ENCODE results near the gene IRF3. TPM values are rescaled to one million over a fixed set of nuclear protein-coding genes. Genes with fewer than 3 reads are reported as not detected.

The IRF3 gene
- 92.5 and 102 TPM in 2 replicates for polyA plus RNA-seq (2013)

- H3K18ac ChIP-seq (ENCODE audit: low read length), result peak within 1 kb of the TSS; percentile 97
- H3K9ac ChIP-seq (ENCODE audit: low read length), result peak within 1 kb of the TSS; percentile 86
- no peak within 1 kb of the TSS for H2BK12ac ChIP-seq (ENCODE audit: low read length)
- H3K27ac ChIP-seq (ENCODE audit: low read depth, low read length), result peak within 1 kb of the TSS; percentile 78
- H3K4me2 ChIP-seq (ENCODE audit: low read length), result peak within 1 kb of the TSS; percentile 99
- H3K23ac ChIP-seq (ENCODE audit: low read length), result no peak within 1 kb of the TSS
- peak within 1 kb of the TSS; percentile 76 for H3K14ac ChIP-seq (ENCODE audit: low read length)
- peak within 1 kb of the TSS; percentile 86 for H3K4me3 ChIP-seq (ENCODE audit: low read depth, low read length)
- peak within 1 kb of the TSS; percentile 93 for H4K8ac ChIP-seq (ENCODE audit: low read depth, low read length)
- H3K79me1 ChIP-seq (ENCODE audit: low read length), result peaks cover 12% of the 10 kb centered on the region
- H3K4ac ChIP-seq (ENCODE audit: low read depth, low read length), result peak within 1 kb of the TSS; percentile 53
- H2BK120ac ChIP-seq (ENCODE audit: insufficient read depth, low read length, poor library complexity), result peak within 1 kb of the TSS; percentile 70
- DNase-seq, result peak; percentile 97 to 100
- H3K9me3 ChIP-seq (ENCODE audit: insufficient read depth, low read depth, low read length), result no peaks in the 10 kb centered on the region
- peaks cover 7 to 9% of the 10 kb centered on the region in 2 experiments for H3K4me1 ChIP-seq (ENCODE audit: control insufficient read depth in 1 of 2, insufficient read depth in 2 of 2, low read length in 2 of 2)
- H2BK5ac ChIP-seq (ENCODE audit: low read depth, low read length, poor library complexity), result peak within 1 kb of the TSS; percentile 71
- H2AK5ac ChIP-seq (ENCODE audit: low read length), result peak within 1 kb of the TSS; percentile 96
- peak within 1 kb of the TSS; percentile 95 for H4K12ac ChIP-seq (ENCODE audit: low read depth, low read length)
- peaks cover 42 to 44% of the 10 kb centered on the region in 2 experiments for H3K36me3 ChIP-seq (ENCODE audit: control insufficient read depth in 1 of 2, insufficient read depth in 2 of 2, low read length in 2 of 2)
- H3K79me2 ChIP-seq (ENCODE audit: control insufficient read depth, insufficient read depth, low read length, poor library complexity), result peaks cover 19% of the 10 kb centered on the region
- H4K91ac ChIP-seq (ENCODE audit: low read depth, low read length), result peak within 1 kb of the TSS; percentile 93
- WGBS (ENCODE audit: extremely low coverage, insufficient coverage, insufficient read length), result no CpG with 5 or more reads among the region's 50 CpGs
- no peaks in the 10 kb centered on the region for H3K27me3 ChIP-seq (ENCODE audit: insufficient read depth, low read length)
- peak within 1 kb of the TSS; percentile 91 for H2AFZ ChIP-seq (ENCODE audit: insufficient read depth, low read length, poor library complexity)
Observed at GRCh38 chr19:49665351-49666119, at the start of gene IRF3, which contains the start of gene BCL2L12. Gene IRF3, minus strand, starts transcription at chr19:49665857. Its CDS starts 1,019 bp downstream, at chr19:49664838. Gene BCL2L12, plus strand, starts transcription at chr19:49665933. Its CDS starts 760 bp downstream, at chr19:49666693.

- no peak overlapping the region for H2BK12ac ChIP-seq (ENCODE audit: low read length)
Observed at GRCh38 chr19:49713236-49713845, 47.7 kb upstream of the IRF3 start.

GRCh38 chr19:49712397-49712859, 46.8 kb upstream of the IRF3 start:
- no peak overlapping the region for H3K4me2 ChIP-seq (ENCODE audit: low read length)
- WGBS (ENCODE audit: extremely low coverage, insufficient coverage, insufficient read length), result 100% methylated on average over 1 of the region's 20 CpGs

More at GRCh38 chr19:49713236-49713845, 47.7 kb upstream of the IRF3 start:
- Histone ChIP-seq H2AFZ (ENCODE audit: insufficient read depth, low read length, poor library complexity) (no peak overlapping the region), H4K91ac (ENCODE audit: low read depth, low read length) (no peak overlapping the region), H3K9ac (ENCODE audit: low read length) (no peak overlapping the region), H3K4ac (ENCODE audit: low read depth, low read length) (no peak overlapping the region), H3K14ac (ENCODE audit: low read length) (no peak overlapping the region), H3K9me3 (ENCODE audit: insufficient read depth, low read depth, low read length) (no peaks in the 10 kb centered on the region), H3K4me2 (ENCODE audit: low read length) (no peak overlapping the region), H3K4me3 (ENCODE audit: low read depth, low read length) (no peak overlapping the region), H3K18ac (ENCODE audit: low read length) (no peak overlapping the region), H3K79me1 (ENCODE audit: low read length) (no peaks in the 10 kb centered on the region), H3K36me3 (ENCODE audit: control insufficient read depth in 1 of 2, insufficient read depth in 2 of 2, low read length in 2 of 2) (no peaks in the 10 kb centered on the region), H2BK120ac (ENCODE audit: insufficient read depth, low read length, poor library complexity) (no peak overlapping the region), H3K79me2 (ENCODE audit: control insufficient read depth, insufficient read depth, low read length, poor library complexity) (no peaks in the 10 kb centered on the region), H2BK5ac (ENCODE audit: low read depth, low read length, poor library complexity) (no peak overlapping the region), H3K4me1 (ENCODE audit: control insufficient read depth in 1 of 2, insufficient read depth in 2 of 2, low read length in 2 of 2) (peaks cover 6 to 7% of the 10 kb centered on the region in 2 experiments), H4K12ac (ENCODE audit: low read depth, low read length) (no peak overlapping the region), H2AK5ac (ENCODE audit: low read length) (no peak overlapping the region), H3K23ac (ENCODE audit: low read length) (no peak overlapping the region), H3K27me3 (ENCODE audit: insufficient read depth, low read length) (no peaks in the 10 kb centered on the region), H4K8ac (ENCODE audit: low read depth, low read length) (no peak overlapping the region), H3K27ac (ENCODE audit: low read depth, low read length) (no peak overlapping the region)
- WGBS (ENCODE audit: extremely low coverage, insufficient coverage, insufficient read length), result no CpG with 5 or more reads among the region's 8 CpGs
- DNase-seq, result peak; percentile 54 to 75

GRCh38 chr19:49710372-49710951, 44.8 kb upstream of the IRF3 start:
- H3K27me3 ChIP-seq (ENCODE audit: insufficient read depth, low read length), result no peaks in the 10 kb centered on the region
- H3K4me2 ChIP-seq (ENCODE audit: low read length), result no peak overlapping the region
- no peaks in the 10 kb centered on the region for H3K9me3 ChIP-seq (ENCODE audit: insufficient read depth, low read depth, low read length)
- no CpG with 5 or more reads among the region's 20 CpGs for WGBS (ENCODE audit: extremely low coverage, insufficient coverage, insufficient read length)
- H3K36me3 ChIP-seq (ENCODE audit: control insufficient read depth in 1 of 2, insufficient read depth in 2 of 2, low read length in 2 of 2), result no peaks in the 10 kb centered on the region
- H2AFZ ChIP-seq (ENCODE audit: insufficient read depth, low read length, poor library complexity), result no peak overlapping the region
- no peak overlapping the region for H4K91ac ChIP-seq (ENCODE audit: low read depth, low read length)
- H4K8ac ChIP-seq (ENCODE audit: low read depth, low read length), result no peak overlapping the region
- no peak overlapping the region for H2BK5ac ChIP-seq (ENCODE audit: low read depth, low read length, poor library complexity)
- H4K12ac ChIP-seq (ENCODE audit: low read depth, low read length), result no peak overlapping the region
- no peak overlapping the region for H3K14ac ChIP-seq (ENCODE audit: low read length)
- no peak overlapping the region for H2BK120ac ChIP-seq (ENCODE audit: insufficient read depth, low read length, poor library complexity)
- no peaks in the 10 kb centered on the region for H3K79me1 ChIP-seq (ENCODE audit: low read length)
- H3K79me2 ChIP-seq (ENCODE audit: control insufficient read depth, insufficient read depth, low read length, poor library complexity), result no peaks in the 10 kb centered on the region
- H2BK12ac ChIP-seq (ENCODE audit: low read length), result no peak overlapping the region
- H3K23ac ChIP-seq (ENCODE audit: low read length), result no peak overlapping the region
- no peak overlapping the region for H2AK5ac ChIP-seq (ENCODE audit: low read length)
- DNase-seq, result no peak
- no peak overlapping the region for H3K4ac ChIP-seq (ENCODE audit: low read depth, low read length)
- H3K4me3 ChIP-seq (ENCODE audit: low read depth, low read length), result no peak overlapping the region
- H3K27ac ChIP-seq (ENCODE audit: low read depth, low read length), result no peak overlapping the region
- H3K9ac ChIP-seq (ENCODE audit: low read length), result no peak overlapping the region
- H3K18ac ChIP-seq (ENCODE audit: low read length), result no peak overlapping the region
- peaks cover 6 to 7% of the 10 kb centered on the region in 2 experiments for H3K4me1 ChIP-seq (ENCODE audit: control insufficient read depth in 1 of 2, insufficient read depth in 2 of 2, low read length in 2 of 2)

More at GRCh38 chr19:49712397-49712859, 46.8 kb upstream of the IRF3 start:
- no peak overlapping the region for H3K27ac ChIP-seq (ENCODE audit: low read depth, low read length)
- H2BK12ac ChIP-seq (ENCODE audit: low read length), result no peak overlapping the region
- H2BK120ac ChIP-seq (ENCODE audit: insufficient read depth, low read length, poor library complexity), result no peak overlapping the region
- H2BK5ac ChIP-seq (ENCODE audit: low read depth, low read length, poor library complexity), result no peak overlapping the region
- no peaks in the 10 kb centered on the region for H3K36me3 ChIP-seq (ENCODE audit: control insufficient read depth in 1 of 2, insufficient read depth in 2 of 2, low read length in 2 of 2)
- no peak overlapping the region for H2AK5ac ChIP-seq (ENCODE audit: low read length)
- no peak overlapping the region for H3K9ac ChIP-seq (ENCODE audit: low read length)
- H3K18ac ChIP-seq (ENCODE audit: low read length), result no peak overlapping the region
- no peaks in the 10 kb centered on the region for H3K9me3 ChIP-seq (ENCODE audit: insufficient read depth, low read depth, low read length)
- DNase-seq, result peak in 1 of 2 donors; percentile 30
- H3K79me1 ChIP-seq (ENCODE audit: low read length), result no peaks in the 10 kb centered on the region
- H3K27me3 ChIP-seq (ENCODE audit: insufficient read depth, low read length), result no peaks in the 10 kb centered on the region
- no peak overlapping the region for H3K4me3 ChIP-seq (ENCODE audit: low read depth, low read length)
- no peak overlapping the region for H2AFZ ChIP-seq (ENCODE audit: insufficient read depth, low read length, poor library complexity)
- no peak overlapping the region for H4K8ac ChIP-seq (ENCODE audit: low read depth, low read length)
- H3K79me2 ChIP-seq (ENCODE audit: control insufficient read depth, insufficient read depth, low read length, poor library complexity), result no peaks in the 10 kb centered on the region
- H3K4ac ChIP-seq (ENCODE audit: low read depth, low read length), result no peak overlapping the region
- H3K23ac ChIP-seq (ENCODE audit: low read length), result no peak overlapping the region
- no peak overlapping the region for H4K12ac ChIP-seq (ENCODE audit: low read depth, low read length)
- no peak overlapping the region for H3K14ac ChIP-seq (ENCODE audit: low read length)
- H3K4me1 ChIP-seq (ENCODE audit: control insufficient read depth in 1 of 2, insufficient read depth in 2 of 2, low read length in 2 of 2), result peaks cover 6 to 7% of the 10 kb centered on the region in 2 experiments
- no peak overlapping the region for H4K91ac ChIP-seq (ENCODE audit: low read depth, low read length)

All from trophoblast cell (in vitro differentiated cells and primary cell).